Activated CD4-positive, alpha-beta T cell treated with anti-CD3 and anti-CD28 coated beads, Interleukin-2, amount 50 U/mL, for 16 hours (primary cell): ENCODE measurements around the gene CPTP.
"Not testable (repeated sequence)": the region's sequence is repeated elsewhere in the genome, so short reads cannot be mapped to it uniquely, and the experiment has no call there.

Source experiments
- DNase-seq: peaks from one replicate; pipeline ENCODE4 v3.0.0-alpha.2; 2020

Gene CPTP

GRCh38 chr1:1307261-1307922 lies 17.2 kb upstream of the CPTP start:
- no peak for DNase-seq

GRCh38 chr1:1307923-1308755 lies 16.5 kb upstream of the CPTP start, which contains the start of the genes ACAP3 and PUSL1:
ACAP3 (minus strand) TSS chr1:1307930; CDS start chr1:1307815, 115 bp downstream.
PUSL1 (plus strand) TSS chr1:1308597; CDS start chr1:1308644, 47 bp downstream.
- DNase-seq = peak; percentile 89

GRCh38 chr1:1308756-1309250 lies 15.8 kb upstream of the CPTP start:
- DNase-seq = no peak

- no peak for DNase-seq
Observed at GRCh38 chr1:1309251-1310108, 15.1 kb upstream of the CPTP start.

GRCh38 chr1:1310109-1310385 lies 14.6 kb upstream of the CPTP start:
- no peak for DNase-seq

- DNase-seq = no peak
Observed at GRCh38 chr1:1310476-1311053, 14.0 kb upstream of the CPTP start.

- DNase-seq = no peak
Observed at GRCh38 chr1:1311107-1312104, 13.2 kb upstream of the CPTP start.

GRCh38 chr1:1312450-1313314 lies 11.9 kb upstream of the CPTP start:
- no peak for DNase-seq

- no peak for DNase-seq
Observed at GRCh38 chr1:1313500-1314236, 10.9 kb upstream of the CPTP start.

GRCh38 chr1:1314237-1314586 lies 10.4 kb upstream of the CPTP start:
- no peak for DNase-seq

GRCh38 chr1:1314678-1315335 lies 9.8 kb upstream of the CPTP start:
- no peak for DNase-seq

- no peak for DNase-seq
Observed at GRCh38 chr1:1315435-1315954, 9.1 kb upstream of the CPTP start.

GRCh38 chr1:1316199-1316598 lies 8.4 kb upstream of the CPTP start:
- DNase-seq = not testable (repeated sequence)

GRCh38 chr1:1317420-1317819 lies 7.2 kb upstream of the CPTP start:
- no peak for DNase-seq

- no peak for DNase-seq
Observed at GRCh38 chr1:1318131-1318652, 6.4 kb upstream of the CPTP start.

- no peak for DNase-seq
Observed at GRCh38 chr1:1318777-1319645, 5.6 kb upstream of the CPTP start.

- no peak for DNase-seq
Observed at GRCh38 chr1:1319646-1319941, 5.0 kb upstream of the CPTP start.
